ENCODE measurements around the gene SLC44A2. TPM values are rescaled to one million over a fixed set of nuclear protein-coding genes. Genes with fewer than 3 reads are reported as not detected.

Gene SLC44A2
- total RNA-seq, 4 donors from 2014 or later, result 34.3 to 51.7 (median 41.5) TPM

DNA sequence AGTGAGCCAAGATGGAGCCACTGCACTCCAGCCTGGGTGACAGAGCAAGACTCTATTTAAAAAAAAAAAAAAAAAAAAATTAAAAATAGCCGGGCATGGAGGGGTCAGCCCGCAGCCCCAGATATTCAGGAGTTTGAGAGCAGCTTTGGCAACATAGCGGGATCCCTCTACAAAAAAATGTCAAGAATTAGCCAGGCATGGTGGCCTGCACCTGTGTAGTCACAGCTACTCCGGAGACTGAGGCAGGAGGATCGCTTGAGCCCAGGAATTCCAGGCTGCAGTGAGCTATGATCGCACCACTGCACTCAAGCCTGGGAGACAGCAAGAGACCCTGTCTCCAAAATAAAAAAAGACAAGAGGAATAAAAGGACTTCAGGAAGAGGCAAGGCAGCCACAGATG is 39.0 kb upstream of the SLC44A2 start:
- peaks cover 0 to 2% (median under 1%) of the 10 kb centered on the region in 3 donors for H3K4me1 ChIP-seq
- no peaks in the 10 kb centered on the region for H3K36me3 ChIP-seq
- H3K27me3 ChIP-seq, result peaks cover 64% of the 10 kb centered on the region
- ATAC-seq, result no peak
- WGBS, 2 donors (ENCODE audit: low coverage in 1 of 2), result 76 to 92% methylated on average over 2 to 6 of the region's 6 CpGs
- TF ChIP-seq EP300 (IDR thresholded peaks at IDR 0.05), result no peak
- TF ChIP-seq, protein P1, sequence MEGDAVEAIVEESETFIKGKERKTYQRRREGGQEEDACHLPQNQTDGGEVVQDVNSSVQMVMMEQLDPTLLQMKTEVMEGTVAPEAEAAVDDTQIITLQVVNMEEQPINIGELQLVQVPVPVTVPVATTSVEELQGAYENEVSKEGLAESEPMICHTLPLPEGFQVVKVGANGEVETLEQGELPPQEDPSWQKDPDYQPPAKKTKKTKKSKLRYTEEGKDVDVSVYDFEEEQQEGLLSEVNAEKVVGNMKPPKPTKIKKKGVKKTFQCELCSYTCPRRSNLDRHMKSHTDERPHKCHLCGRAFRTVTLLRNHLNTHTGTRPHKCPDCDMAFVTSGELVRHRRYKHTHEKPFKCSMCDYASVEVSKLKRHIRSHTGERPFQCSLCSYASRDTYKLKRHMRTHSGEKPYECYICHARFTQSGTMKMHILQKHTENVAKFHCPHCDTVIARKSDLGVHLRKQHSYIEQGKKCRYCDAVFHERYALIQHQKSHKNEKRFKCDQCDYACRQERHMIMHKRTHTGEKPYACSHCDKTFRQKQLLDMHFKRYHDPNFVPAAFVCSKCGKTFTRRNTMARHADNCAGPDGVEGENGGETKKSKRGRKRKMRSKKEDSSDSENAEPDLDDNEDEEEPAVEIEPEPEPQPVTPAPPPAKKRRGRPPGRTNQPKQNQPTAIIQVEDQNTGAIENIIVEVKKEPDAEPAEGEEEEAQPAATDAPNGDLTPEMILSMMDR (IDR thresholded peaks at IDR 0.05), result no peak
- no peak for TF ChIP-seq POLR2AphosphoS5 (IDR thresholded peaks at IDR 0.05)
- TF ChIP-seq POLR2A (IDR thresholded peaks at IDR 0.05), result no peak
- no peaks in the 10 kb centered on the region for H3K9me3 ChIP-seq
- no peak overlapping the region for H3K27ac ChIP-seq
- H3K4me3 ChIP-seq, result no peak overlapping the region

- Histone ChIP-seq H3K4me1 (no peaks in the 10 kb centered on the region), H3K36me3 (no peaks in the 10 kb centered on the region), H3K9me3 (no peaks in the 10 kb centered on the region), H3K27ac (no peak within 1 kb of the TSS), H3K4me3 (no peak within 1 kb of the TSS), H3K27me3 (peaks cover 65% of the 10 kb centered on the region)
- TF ChIP-seq POLR2A (IDR thresholded peaks at IDR 0.05), result no peak
- ATAC-seq, result no peak
- WGBS, 2 donors (ENCODE audit: low coverage in 1 of 2), result 33 to 65% methylated on average over 6 to 12 of the region's 35 CpGs
Measured at GRCh38 chr19:10587022-10587838, 38.1 kb upstream of the SLC44A2 start, which contains the start of gene AP1M2. Gene AP1M2 (minus strand): TSS chr19:10587312. CDS start chr19:10587231, 81 bp downstream.

DNA sequence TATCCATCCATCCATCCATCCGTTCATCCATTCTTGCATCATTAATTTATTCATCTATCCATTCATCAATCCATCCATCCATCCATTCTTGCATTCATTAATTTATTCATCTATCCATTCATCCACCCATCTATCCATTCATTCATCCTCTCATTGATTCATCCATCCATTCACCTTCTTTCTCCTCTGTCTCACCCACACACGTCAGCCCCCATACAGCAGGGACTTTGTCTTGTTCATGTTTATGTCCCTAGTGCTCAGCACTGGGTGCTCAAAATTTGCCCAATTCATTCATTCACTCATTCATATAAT is 37.6 kb upstream of the SLC44A2 start:
- Histone ChIP-seq H3K4me1 (no peaks in the 10 kb centered on the region), H3K36me3 (no peaks in the 10 kb centered on the region), H3K4me3 (no peak overlapping the region), H3K27me3 (peaks cover 65% of the 10 kb centered on the region), H3K27ac (no peak overlapping the region), H3K9me3 (no peaks in the 10 kb centered on the region)
- WGBS, 2 donors (ENCODE audit: low coverage in 1 of 2), result 71 to 88% methylated on average over 2 of the region's 2 CpGs
- TF ChIP-seq POLR2AphosphoS5 (IDR thresholded peaks at IDR 0.05), result no peak
- no peak for TF ChIP-seq EP300 (IDR thresholded peaks at IDR 0.05)
- TF ChIP-seq POLR2A (IDR thresholded peaks at IDR 0.05), result no peak
- TF ChIP-seq, protein P1 (IDR thresholded peaks at IDR 0.05), result no peak
- no peak for ATAC-seq

- no peak overlapping the region for H3K4me3 ChIP-seq
- 93 to 100% methylated on average over 2 to 3 of the region's 7 CpGs for WGBS, 2 donors (ENCODE audit: low coverage in 1 of 2)
- H3K9me3 ChIP-seq, result no peaks in the 10 kb centered on the region
- H3K4me1 ChIP-seq, result peaks cover 0 to 11% (median 0%) of the 10 kb centered on the region in 3 donors
- TF ChIP-seq EP300 (IDR thresholded peaks at IDR 0.05) (no peak), POLR2A (IDR thresholded peaks at IDR 0.05) (no peak), POLR2AphosphoS5 (IDR thresholded peaks at IDR 0.05) (no peak)
- TF ChIP-seq, protein P1 (IDR thresholded peaks at IDR 0.05), result no peak
- no peaks in the 10 kb centered on the region for H3K36me3 ChIP-seq
- H3K27ac ChIP-seq, result peak overlapping the region in 2 of 4 donors; percentile 48 to 49
- peaks cover 61% of the 10 kb centered on the region for H3K27me3 ChIP-seq
- ATAC-seq, result no peak
Measured at GRCh38 chr19:10593148-10593547, 32.2 kb upstream of the SLC44A2 start.

GRCh38 chr19:10593820-10594637 is 31.3 kb upstream of the SLC44A2 start:
- Histone ChIP-seq H3K4me3 (no peak overlapping the region), H3K9me3 (no peaks in the 10 kb centered on the region), H3K27me3 (peaks cover 55% of the 10 kb centered on the region), H3K27ac (peak overlapping the region in 3 of 4 donors; percentile 17 to 49 (median 48)), H3K4me1 (peaks cover 0 to 11% (median 0%) of the 10 kb centered on the region in 3 donors), H3K36me3 (no peaks in the 10 kb centered on the region)
- TF ChIP-seq, protein P1 (IDR thresholded peaks at IDR 0.05), result no peak
- no peak for TF ChIP-seq POLR2AphosphoS5 (IDR thresholded peaks at IDR 0.05)
- no peak for TF ChIP-seq POLR2A (IDR thresholded peaks at IDR 0.05)
- TF ChIP-seq EP300 (IDR thresholded peaks at IDR 0.05), result no peak
- ATAC-seq, result peak; percentile 61
- WGBS, 2 donors (ENCODE audit: low coverage in 1 of 2), result 71 to 83% methylated on average over 4 to 9 of the region's 9 CpGs

Data from gastroesophageal sphincter (tissue), 4 donors.